Measurements from ENCODE around the gene RAB27A.

DNA sequence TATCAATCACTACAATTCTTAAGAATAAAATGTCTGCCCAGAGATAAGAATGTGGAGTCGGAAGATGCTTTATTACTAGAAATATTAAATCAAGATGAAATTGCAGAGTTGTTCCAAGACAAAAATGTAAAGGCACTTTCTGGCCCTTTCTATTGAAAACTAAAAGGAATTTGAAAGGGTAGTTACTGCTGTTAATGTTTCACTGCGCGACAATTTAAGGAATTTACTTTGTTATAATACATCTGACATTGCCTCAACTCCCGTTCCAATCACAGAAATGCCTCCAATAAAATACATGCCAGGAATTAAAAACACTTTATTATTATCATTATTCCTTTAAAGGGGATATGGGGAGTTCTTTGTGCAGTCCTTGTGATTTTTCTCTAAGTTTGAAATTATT, 119.3 kb downstream of the RAB27A start:
- TF ChIP-seq EP300 (IDR thresholded peaks at IDR 0.05) = no peak
- TF ChIP-seq CTCF (IDR thresholded peaks at IDR 0.05) = no peak

Measured in gastroesophageal sphincter (tissue), 3 donors.